Measurements from ENCODE around the gene SAE1. TPM values are rescaled to one million over a fixed set of nuclear protein-coding genes. Genes with fewer than 3 reads are reported as not detected.
"Not testable (repeated sequence)": the region's sequence is repeated elsewhere in the genome, so short reads cannot be mapped to it uniquely, and the experiment has no call there.

SAE1 gene
- total and polyA plus RNA-seq, 2 donors (not counting 1 experiment from before 2014, with no cell fraction given), result 26.5 to 45.1 TPM

DNA sequence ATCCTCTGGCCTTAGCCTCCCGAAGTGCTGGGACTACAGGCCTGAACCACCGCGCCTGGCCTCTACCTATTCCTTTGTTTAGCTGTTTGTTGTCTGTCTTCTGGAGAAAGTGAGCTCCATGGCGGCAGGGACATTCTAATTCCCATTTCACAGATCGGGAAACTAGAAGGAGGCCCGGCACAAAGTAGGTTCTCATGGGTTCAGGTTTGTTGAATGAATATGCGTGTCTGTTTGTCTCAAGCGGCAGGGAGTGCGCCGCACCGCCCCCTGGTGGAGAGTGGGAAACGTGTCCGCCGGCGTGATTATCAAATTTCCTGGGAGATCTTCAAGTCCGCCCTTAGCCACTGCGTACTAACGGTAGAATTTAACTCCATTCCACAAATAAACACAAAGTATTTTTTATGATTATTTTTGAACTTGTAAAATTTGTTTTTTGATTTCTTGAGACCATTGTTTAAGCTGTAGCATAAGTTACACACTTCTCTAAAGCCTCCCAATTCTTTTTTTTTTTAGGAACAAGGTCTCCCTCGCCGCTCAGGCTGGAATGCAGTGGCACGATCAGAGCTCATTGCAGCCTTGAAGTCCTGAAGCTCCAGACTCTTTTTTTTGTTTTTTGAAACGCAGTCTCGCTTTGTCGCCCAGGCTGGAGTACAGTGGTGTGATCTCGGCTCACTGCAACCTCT is 116.8 kb downstream of the SAE1 start:
- ATAC-seq (ENCODE audit: low read depth), result peak; percentile 18

DNA sequence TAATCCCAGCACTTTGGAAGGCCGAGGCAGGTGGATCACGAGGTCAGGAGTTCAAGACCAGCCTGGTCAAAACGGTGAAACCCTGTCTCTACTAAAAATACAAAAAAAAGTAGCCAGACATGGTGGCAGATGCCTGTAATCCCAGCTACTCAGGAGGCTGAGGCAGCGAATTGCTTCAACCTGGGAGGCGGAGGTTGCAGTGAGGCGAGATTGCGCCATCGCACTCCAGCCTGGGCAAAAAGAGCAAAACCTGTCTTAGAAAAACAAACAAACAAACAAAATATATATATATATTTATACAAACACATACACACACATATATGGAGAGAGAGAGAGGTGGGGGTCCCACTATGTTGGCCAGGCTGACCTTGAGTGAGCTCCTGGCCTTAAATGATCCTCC is 122.4 kb downstream of the SAE1 start:
- not testable (repeated sequence) for H3K9ac ChIP-seq (ENCODE audit: low read length); H3K27me3 Mint-ChIP-seq; DNase-seq; H3K9me3 Mint-ChIP-seq (ENCODE audit: insufficient read depth); H2AFZ ChIP-seq (ENCODE audit: insufficient read depth, low read depth, low read length, poor library complexity, severe bottlenecking); H3K4me3 ChIP-seq (ENCODE audit: control extremely low read depth in 1 of 5, extremely low read depth in 1 of 5, insufficient read depth in 1 of 5, low read depth in 2 of 5, low read length in 4 of 5); H3K27ac ChIP-seq (ENCODE audit: low read length in 2 of 2); H3K27ac Mint-ChIP-seq; H3K4me3 Mint-ChIP-seq; ATAC-seq (ENCODE audit: low read depth); H3K27me3 ChIP-seq (replicated peaks in 1 of 4; ENCODE audit: control extremely low read depth in 1 of 4, control insufficient read depth in 3 of 4, insufficient read depth in 4 of 4, low read length in 3 of 4); H3K36me3 ChIP-seq (replicated peaks in 1 of 2; ENCODE audit: control extremely low read depth in 1 of 2, control insufficient read depth in 1 of 2, extremely low read depth in 1 of 2, insufficient read depth in 2 of 2, low read length in 1 of 2); H3K9me3 ChIP-seq (ENCODE audit: control extremely low read depth in 1 of 3, control insufficient read depth in 2 of 3, insufficient read depth in 1 of 3, low read length in 2 of 3); H3K79me2 ChIP-seq (ENCODE audit: control insufficient read depth, insufficient read depth, low read length); H3K4me2 ChIP-seq (replicated peaks; ENCODE audit: low read depth, low read length, poor library complexity, severe bottlenecking)
- peaks cover 17% of the 10 kb centered on the region for H3K4me1 Mint-ChIP-seq
- intact Hi-C loops (cut with micrococcal nuclease), result loop anchor here (10.0 kb wide), 1 partner anchor 388 kb away; the partner anchor contains the start of gene ARHGAP35
- POLR2A ChIA-PET, result interaction anchor here (0.7 to 1.4 kb wide), 2 partner anchors 9 kb away, joined by 3 to 4 read pairs; no protein-coding TSS in a partner anchor
- WGBS (ENCODE audit: insufficient coverage), result 83% methylated on average over 3 of the region's 8 CpGs
- peaks cover 11% of the 10 kb centered on the region for H4K20me1 ChIP-seq (ENCODE audit: control insufficient read depth, insufficient read depth, low read length, poor library complexity, severe bottlenecking)
- peaks cover 11 to 16% of the 10 kb centered on the region in 2 donors for H3K4me1 ChIP-seq (ENCODE audit: control insufficient read depth in 2 of 2, insufficient read depth in 2 of 2, low read length in 2 of 2)
- CTCF ChIA-PET, result interaction anchor here (1.0 to 5.5 kb wide), 2 partner anchors 7 to 174 kb away, joined by 3 to 66 read pairs; no protein-coding TSS in a partner anchor

More for the DNA sequence above, 116.8 kb downstream of the SAE1 start:
- CTCF ChIA-PET, result interaction anchor here (0.6 to 10.2 kb wide), 22 partner anchors 8 to 1611 kb away, joined by 3 to 557 read pairs (median 4); partner anchors contain the start of genes BBC3, CCDC9 and SAE1
- Histone ChIP-seq H3K79me2 (ENCODE audit: control insufficient read depth, insufficient read depth, low read length) (no peaks in the 10 kb centered on the region), H3K27ac (ENCODE audit: low read length in 2 of 2) (no peak overlapping the region), H3K4me2 (replicated peaks; ENCODE audit: low read depth, low read length, poor library complexity, severe bottlenecking) (no peak overlapping the region), H3K4me1 (ENCODE audit: control insufficient read depth in 2 of 2, insufficient read depth in 2 of 2, low read length in 2 of 2) (peaks cover 18 to 23% of the 10 kb centered on the region in 2 donors), H3K9me3 (ENCODE audit: control extremely low read depth in 1 of 3, control insufficient read depth in 2 of 3, insufficient read depth in 1 of 3, low read length in 2 of 3) (peaks cover 0 to 12% (median 0%) of the 10 kb centered on the region in 3 donors), H3K4me3 (ENCODE audit: control extremely low read depth in 1 of 5, extremely low read depth in 1 of 5, insufficient read depth in 1 of 5, low read depth in 2 of 5, low read length in 4 of 5) (no peak overlapping the region), H3K27me3 (replicated peaks in 1 of 4; ENCODE audit: control extremely low read depth in 1 of 4, control insufficient read depth in 3 of 4, insufficient read depth in 4 of 4, low read length in 3 of 4) (peaks cover 0 to 25% (median 5%) of the 10 kb centered on the region in 4 experiments), H4K20me1 (ENCODE audit: control insufficient read depth, insufficient read depth, low read length, poor library complexity, severe bottlenecking) (no peaks in the 10 kb centered on the region), H3K36me3 (replicated peaks in 1 of 2; ENCODE audit: control extremely low read depth in 1 of 2, control insufficient read depth in 1 of 2, extremely low read depth in 1 of 2, insufficient read depth in 2 of 2, low read length in 1 of 2) (no peaks in the 10 kb centered on the region), H2AFZ (ENCODE audit: insufficient read depth, low read depth, low read length, poor library complexity, severe bottlenecking) (no peak overlapping the region), H3K9ac (ENCODE audit: low read length) (no peak overlapping the region)
- TF ChIP-seq EZH2 (IDR thresholded peaks at IDR 0.05; ENCODE audit: borderline replicate concordance, insufficient read depth, low read depth, low read length, poor library complexity, severe bottlenecking), result no peak
- TF ChIP-seq, protein P1, sequence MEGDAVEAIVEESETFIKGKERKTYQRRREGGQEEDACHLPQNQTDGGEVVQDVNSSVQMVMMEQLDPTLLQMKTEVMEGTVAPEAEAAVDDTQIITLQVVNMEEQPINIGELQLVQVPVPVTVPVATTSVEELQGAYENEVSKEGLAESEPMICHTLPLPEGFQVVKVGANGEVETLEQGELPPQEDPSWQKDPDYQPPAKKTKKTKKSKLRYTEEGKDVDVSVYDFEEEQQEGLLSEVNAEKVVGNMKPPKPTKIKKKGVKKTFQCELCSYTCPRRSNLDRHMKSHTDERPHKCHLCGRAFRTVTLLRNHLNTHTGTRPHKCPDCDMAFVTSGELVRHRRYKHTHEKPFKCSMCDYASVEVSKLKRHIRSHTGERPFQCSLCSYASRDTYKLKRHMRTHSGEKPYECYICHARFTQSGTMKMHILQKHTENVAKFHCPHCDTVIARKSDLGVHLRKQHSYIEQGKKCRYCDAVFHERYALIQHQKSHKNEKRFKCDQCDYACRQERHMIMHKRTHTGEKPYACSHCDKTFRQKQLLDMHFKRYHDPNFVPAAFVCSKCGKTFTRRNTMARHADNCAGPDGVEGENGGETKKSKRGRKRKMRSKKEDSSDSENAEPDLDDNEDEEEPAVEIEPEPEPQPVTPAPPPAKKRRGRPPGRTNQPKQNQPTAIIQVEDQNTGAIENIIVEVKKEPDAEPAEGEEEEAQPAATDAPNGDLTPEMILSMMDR (IDR thresholded peaks at IDR 0.05), result peak; percentile 92
- peak; percentile 81 for DNase-seq
- intact Hi-C loops (cut with micrococcal nuclease), result loop anchor here (1.0 kb wide), 1 partner anchor 98 kb away; no protein-coding TSS in a partner anchor
- H3K4me3 Mint-ChIP-seq, result no peak overlapping the region
- no peak overlapping the region for H3K27ac Mint-ChIP-seq
- peaks cover 20% of the 10 kb centered on the region for H3K4me1 Mint-ChIP-seq
- 49% methylated on average over 14 of the region's 25 CpGs for WGBS (ENCODE audit: insufficient coverage)
- H3K27me3 Mint-ChIP-seq, result peaks cover 17% of the 10 kb centered on the region
- H3K9me3 Mint-ChIP-seq (ENCODE audit: insufficient read depth), result no peaks in the 10 kb centered on the region
- POLR2A ChIA-PET, result interaction anchor here (0.6 to 0.9 kb wide), 3 partner anchors 37 to 145 kb away, joined by 3 to 4 read pairs (median 3); no protein-coding TSS in a partner anchor
